GM12892 (cell line): Measurements from ENCODE around the gene FTCD.
"Not testable (repeated sequence)": the region's sequence is repeated elsewhere in the genome, so short reads cannot be mapped to it uniquely, and the experiment has no call there.

Experiments
- DNase-seq: peaks from one replicate; pipeline ENCODE4 v3.0.0; 2011; ENCODE audit not compliant: insufficient read length
- FAIRE-seq: peaks from 2 replicates; lab custom pipeline; 2011; peaks lifted over from hg19 to GRCh38; lab: Jason Lieb, UNC
- POLR2A ChIP-seq: IDR thresholded peaks from 2 replicates; pipeline ENCODE4 v1.6.1; 2011; ENCODE audit warnings: low read depth, low read length, control low read depth
- POLR2AphosphoS5 ChIP-seq: IDR thresholded peaks from 2 replicates; pipeline ENCODE4 v1.6.1; 2011; ENCODE audit warnings: low read depth, low read length, control low read depth
- TAF1 ChIP-seq: IDR thresholded peaks from 2 replicates; pipeline ENCODE4 v1.6.1; 2011; ENCODE audit warnings: low read depth, mild to moderate bottlenecking, control low read depth, low read length, borderline replicate concordance

FTCD gene

DNA sequence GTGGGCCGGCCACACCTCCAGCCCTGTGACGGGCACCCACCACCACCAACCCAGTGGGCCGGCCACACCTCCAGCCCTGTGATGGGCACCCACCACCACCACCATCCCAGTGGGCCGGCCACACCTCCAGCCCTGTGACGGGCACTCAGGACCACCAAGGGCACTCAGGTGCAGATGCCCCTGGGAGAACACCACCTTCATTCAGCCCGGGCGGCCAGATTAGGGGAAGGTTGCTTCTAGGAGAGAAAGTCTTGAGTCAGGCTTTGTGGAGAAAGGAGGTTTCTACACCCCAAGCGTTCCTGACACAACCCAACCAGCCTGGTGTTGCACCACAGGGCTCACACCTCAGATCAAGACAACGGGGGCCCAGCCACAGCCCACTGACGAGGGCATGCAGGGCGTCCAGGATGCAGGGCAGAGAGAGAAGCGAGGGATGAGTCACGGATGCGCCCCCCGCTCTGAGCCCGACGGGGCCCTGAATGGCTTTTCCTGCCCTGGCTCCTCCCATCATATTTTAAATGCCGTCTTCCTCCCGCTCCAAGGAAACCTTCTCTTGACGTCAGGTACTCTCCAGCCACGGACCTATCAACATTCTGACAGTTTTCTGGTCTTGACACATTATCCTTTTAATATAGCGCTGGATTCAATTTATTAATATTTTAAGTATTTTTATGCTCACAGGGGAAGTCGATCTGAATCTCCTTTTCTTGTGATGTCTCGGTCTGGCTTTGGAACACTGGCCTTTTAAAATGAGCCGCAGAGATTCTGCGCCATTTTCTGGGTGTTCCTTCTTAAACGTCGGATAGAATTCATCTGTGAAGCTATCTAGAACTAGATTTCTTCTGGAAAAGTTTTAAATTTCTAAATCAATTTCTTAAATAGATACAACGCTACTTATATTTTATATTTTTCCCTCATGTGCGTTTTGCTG lies 29.5 kb upstream of the FTCD start:
- FAIRE-seq = no peak
- TF ChIP-seq TAF1 (no peak), POLR2A (no peak), POLR2AphosphoS5 (no peak)
- DNase-seq = no peak

DNA sequence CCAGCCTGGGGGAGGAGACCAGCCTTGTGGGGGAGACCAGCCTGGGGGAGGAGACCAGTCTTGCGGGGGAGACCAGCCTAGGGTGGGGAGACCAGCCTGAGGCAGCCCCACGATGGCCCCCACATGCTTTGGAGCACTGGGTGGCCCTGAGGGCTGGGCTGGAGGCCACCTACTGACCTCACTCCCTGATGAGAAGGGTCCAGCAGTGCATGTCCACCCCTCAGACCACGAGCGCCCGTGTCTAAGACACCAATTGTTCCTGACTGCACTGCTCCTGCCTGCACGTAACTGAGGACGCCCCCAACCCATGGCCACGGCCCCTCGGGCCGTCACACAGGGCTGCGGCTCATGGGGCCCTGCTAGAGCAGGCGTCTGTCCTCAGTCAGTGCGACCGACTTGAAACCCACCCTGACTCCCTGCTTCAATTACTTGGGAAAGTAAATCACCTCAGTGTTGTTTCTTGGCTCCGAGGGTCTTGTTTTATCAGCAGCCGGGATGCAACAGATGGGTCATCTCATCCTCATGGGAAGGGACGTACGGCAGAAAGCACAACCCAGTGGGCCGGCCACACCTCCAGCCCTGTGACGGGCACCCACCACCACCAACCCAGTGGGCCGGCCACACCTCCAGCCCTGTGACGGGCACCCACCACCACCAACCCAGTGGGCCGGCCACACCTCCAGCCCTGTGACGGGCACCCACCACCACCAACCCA lies 28.7 kb upstream of the FTCD start, which contains the start of gene SPATC1L:
Gene SPATC1L, minus strand, starts transcription at position 550 of the 715 bp plus-strand sequence. CDS start 1,643 bp downstream, outside the sequence.
- DNase-seq = no peak
- no peak for FAIRE-seq
- TF ChIP-seq POLR2AphosphoS5 (no peak), POLR2A (no peak), TAF1 (no peak)

DNA sequence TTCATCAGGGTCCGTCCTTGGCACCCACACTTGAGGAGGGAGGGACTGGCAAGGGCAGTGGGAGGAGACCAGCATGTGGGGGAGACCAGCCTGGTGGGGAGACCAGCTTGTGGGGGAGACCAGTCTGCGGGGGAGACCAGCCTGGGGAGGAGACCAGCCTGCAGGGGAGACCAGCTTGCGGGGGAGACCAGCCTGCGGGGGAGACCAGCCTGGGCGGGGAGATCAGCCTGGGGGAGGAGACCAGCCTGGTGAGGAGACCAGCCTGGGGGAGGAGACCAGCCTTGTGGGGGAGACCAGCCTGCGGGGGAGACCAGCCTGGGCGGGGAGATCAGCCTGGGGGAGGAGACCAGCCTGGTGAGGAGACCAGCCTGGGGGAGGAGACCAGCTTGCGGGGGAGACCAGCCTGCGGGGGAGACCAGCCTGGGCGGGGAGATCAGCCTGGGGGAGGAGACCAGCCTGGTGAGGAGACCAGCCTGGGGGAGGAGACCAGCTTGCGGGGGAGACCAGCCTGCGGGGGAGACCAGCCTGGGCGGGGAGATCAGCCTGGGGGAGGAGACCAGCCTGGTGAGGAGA lies 28.0 kb upstream of the FTCD start:
- not testable (repeated sequence) for FAIRE-seq, DNase-seq

DNA sequence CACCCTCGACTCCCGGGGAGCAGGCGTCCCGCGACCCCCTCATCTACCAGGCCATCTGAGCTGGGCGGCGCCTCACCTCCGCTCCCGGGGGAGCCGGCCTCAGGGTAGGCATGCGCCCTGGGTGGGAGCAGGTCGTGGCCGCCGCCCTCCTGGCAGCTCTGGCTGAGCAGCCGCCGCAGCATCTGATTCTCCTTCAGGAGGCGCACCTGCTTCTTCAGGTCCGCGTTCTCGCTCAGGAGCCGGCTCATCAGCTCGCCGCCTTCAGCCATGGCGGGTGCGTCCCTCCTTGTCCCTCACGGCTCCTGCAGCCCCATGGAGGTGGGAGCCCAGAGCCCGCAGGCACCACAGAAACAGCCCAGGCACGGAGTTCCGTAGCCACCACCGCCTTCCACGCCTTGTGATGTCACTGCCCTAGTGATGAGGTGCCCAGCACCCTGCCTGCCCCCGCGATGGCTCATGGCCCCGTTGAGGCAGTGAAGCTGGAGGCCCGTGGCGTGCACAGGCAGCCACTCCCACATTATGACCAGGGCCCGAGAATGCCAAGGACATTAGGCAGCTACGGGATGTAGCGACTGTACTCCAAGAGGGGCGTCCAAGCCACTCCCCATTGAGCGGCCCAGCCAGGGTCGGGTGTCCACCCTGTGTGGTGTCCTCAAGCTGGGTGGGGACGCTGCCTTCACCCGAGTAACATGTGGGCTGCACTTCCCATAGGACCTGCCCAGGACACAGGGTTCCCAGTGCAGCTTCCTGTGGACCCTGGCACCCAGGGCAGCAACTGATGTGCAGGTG lies 27.4 kb upstream of the FTCD start:
- TF ChIP-seq POLR2AphosphoS5 (no peak), TAF1 (no peak), POLR2A (no peak)
- DNase-seq (no peak), FAIRE-seq (no peak)

GRCh38 chr21:46181953-46182547 lies 26.7 kb upstream of the FTCD start:
- no peak for DNase-seq
- TF ChIP-seq TAF1 = no peak
- no peak for TF ChIP-seq POLR2AphosphoS5
- TF ChIP-seq POLR2A = no peak
- FAIRE-seq = no peak

GRCh38 chr21:46181436-46181835 lies 26.1 kb upstream of the FTCD start:
- FAIRE-seq = no peak
- no peak for DNase-seq
- no peak for TF ChIP-seq TAF1
- no peak for TF ChIP-seq POLR2AphosphoS5
- TF ChIP-seq POLR2A = no peak

GRCh38 chr21:46180778-46181391 lies 25.5 kb upstream of the FTCD start:
- no peak for FAIRE-seq

DNA sequence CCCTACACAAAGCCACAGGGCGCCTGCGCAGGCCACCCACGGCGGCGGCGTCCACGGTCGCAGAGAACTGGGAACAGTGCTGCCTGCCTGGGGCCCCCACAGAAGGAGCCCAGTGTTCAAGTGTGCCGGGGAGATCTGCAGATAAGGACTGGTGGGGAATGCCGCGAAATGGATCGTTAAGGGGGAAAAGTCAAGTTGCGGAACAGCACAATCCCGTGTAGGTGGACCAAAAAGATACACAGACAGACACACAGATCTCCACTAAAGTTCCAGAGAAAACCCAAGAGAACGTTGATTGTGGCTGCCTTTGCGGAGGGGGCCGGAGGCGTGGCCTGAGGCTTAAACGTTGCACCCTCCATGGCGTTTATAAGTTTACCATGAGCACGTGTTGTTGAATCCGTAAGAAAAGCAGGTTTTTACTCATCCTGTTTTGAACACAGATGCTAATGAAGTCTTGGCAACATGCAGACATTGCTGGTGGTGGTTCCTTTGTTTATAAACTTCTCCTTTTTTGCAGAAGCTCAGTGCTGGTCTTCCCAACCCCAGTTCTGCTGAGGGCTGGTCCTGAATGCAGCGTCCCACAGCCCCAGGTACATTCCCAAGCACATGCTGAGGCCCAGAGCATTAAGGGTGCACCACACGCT lies 24.8 kb upstream of the FTCD start:
- DNase-seq (no peak), FAIRE-seq (no peak)
- no peak for TF ChIP-seq TAF1
- no peak for TF ChIP-seq POLR2AphosphoS5
- no peak for TF ChIP-seq POLR2A

More at GRCh38 chr21:46180778-46181391, 25.5 kb upstream of the FTCD start:
- no peak for TF ChIP-seq POLR2A
- TF ChIP-seq TAF1 = no peak
- no peak for DNase-seq

GRCh38 chr21:46179708-46180078 lies 24.3 kb upstream of the FTCD start:
- no peak for FAIRE-seq
- TF ChIP-seq POLR2A (no peak), POLR2AphosphoS5 (no peak), TAF1 (no peak)
- DNase-seq = no peak

- DNase-seq (no peak), FAIRE-seq (no peak)
- TF ChIP-seq POLR2A (no peak), POLR2AphosphoS5 (no peak)
Measured at GRCh38 chr21:46178961-46179360, 23.6 kb upstream of the FTCD start.

- not testable (repeated sequence) for DNase-seq, FAIRE-seq
Measured at GRCh38 chr21:46176443-46177129, 21.2 kb upstream of the FTCD start.
